Ectodermal cell (in vitro differentiated cells): ENCODE data around the gene CRAT.
A peak's percentile ranks its signal among the peaks of the same experiment; 100 is the strongest.

ENCODE experiments used
- H3K27ac ChIP-seq: 2 replicates; pipeline ENCODE4 v1.7.0; 2013; ENCODE audit warnings: mild to moderate bottlenecking, low read depth, low read length; ENCODE audit not compliant: insufficient read depth, poor library complexity, severe bottlenecking
- H3K27me3 ChIP-seq: 2 replicates; pipeline ENCODE4 v1.7.0; 2013; ENCODE audit warnings: mild to moderate bottlenecking, low read length; ENCODE audit not compliant: insufficient read depth, control insufficient read depth, poor library complexity, severe bottlenecking
- H3K36me3 ChIP-seq: one replicate; pipeline ENCODE4 v1.7.0; 2013; ENCODE audit warnings: low read length; ENCODE audit not compliant: control insufficient read depth, insufficient read depth
- H3K4me1 ChIP-seq: one replicate; pipeline ENCODE4 v1.7.0; 2013; ENCODE audit warnings: low read length; ENCODE audit not compliant: control insufficient read depth, insufficient read depth
- H3K4me3 ChIP-seq: 2 replicates; pipeline ENCODE4 v1.7.0; 2013; ENCODE audit warnings: low read depth, low read length, control low read depth; ENCODE audit not compliant: insufficient read depth
- H3K9me3 ChIP-seq: 2 replicates; pipeline ENCODE4 v1.7.0; 2013; ENCODE audit warnings: mild to moderate bottlenecking, low read length, moderate library complexity; ENCODE audit not compliant: control insufficient read depth
- WGBS, 2 experiments: methylation state at CpG; one replicate each; pipeline ENCODE4 v1.1.7; 2013; ENCODE audit warnings: missing lambda C conversion rate in 2 of 2; 5-methylcytosine and 5-hydroxymethylcytosine counted together

Gene CRAT

DNA sequence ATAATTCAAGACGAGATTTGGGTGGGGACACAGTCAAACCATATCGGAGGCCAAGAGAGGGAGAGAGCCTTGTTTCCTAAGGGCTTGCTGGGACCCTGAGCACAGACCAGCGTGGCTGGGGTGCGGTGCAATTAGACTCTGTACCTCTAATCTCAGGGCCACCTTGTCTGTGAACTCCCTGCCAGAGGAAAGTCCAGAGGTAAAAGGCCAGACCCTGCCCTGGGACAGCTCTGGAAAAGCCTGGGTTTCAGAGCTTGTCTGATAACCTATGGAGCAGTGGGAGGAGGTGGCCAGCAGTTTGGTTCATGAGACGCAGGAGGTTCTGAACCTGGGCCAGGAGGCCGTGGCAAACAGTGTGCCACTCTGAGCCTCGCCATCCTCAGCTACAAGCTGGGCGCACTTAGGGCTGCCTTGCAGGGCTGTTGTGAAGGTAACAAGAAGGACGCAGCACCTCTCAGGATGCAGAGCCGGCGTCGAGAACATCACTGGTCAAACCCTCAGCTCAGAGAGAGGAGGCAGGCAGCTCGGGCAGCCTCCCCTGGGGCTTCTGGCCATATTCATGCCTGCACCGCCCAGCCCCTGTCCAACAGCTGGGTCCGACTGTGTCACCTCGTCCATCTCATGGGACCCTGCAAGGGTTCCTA is 34.5 kb downstream of the CRAT start:
- WGBS, 2 experiments = 92 to 95% methylated on average over 16 of the region's 16 CpGs
- Histone ChIP-seq H3K4me3 (no peak overlapping the region), H3K4me1 (peaks cover 16% of the 10 kb centered on the region), H3K27me3 (no peaks in the 10 kb centered on the region), H3K36me3 (no peaks in the 10 kb centered on the region), H3K9me3 (no peaks in the 10 kb centered on the region), H3K27ac (no peak overlapping the region)

DNA sequence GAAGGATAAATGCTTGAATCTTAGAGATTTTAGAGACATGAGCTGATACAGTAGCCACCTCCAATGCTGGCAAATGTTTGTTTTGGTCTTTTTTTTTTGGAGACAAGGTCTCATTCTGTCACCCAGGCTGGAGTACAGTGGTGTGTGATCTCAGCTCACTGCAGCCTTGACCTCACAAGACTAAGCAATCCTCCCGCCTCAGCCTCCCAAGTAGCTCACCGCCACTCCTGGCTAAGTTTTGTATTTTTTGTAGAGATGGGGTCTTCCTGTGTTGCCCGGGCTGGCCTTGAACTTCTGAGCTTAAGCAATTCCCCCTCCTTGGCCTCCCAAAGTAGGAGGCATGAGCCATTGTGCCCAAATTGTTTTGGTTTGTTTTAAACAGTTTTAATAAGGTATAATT is 36.5 kb downstream of the CRAT start:
- Histone ChIP-seq H3K27me3 (no peaks in the 10 kb centered on the region), H3K9me3 (no peaks in the 10 kb centered on the region), H3K27ac (no peak overlapping the region), H3K4me1 (peaks cover 17% of the 10 kb centered on the region), H3K36me3 (no peaks in the 10 kb centered on the region), H3K4me3 (no peak overlapping the region)
- 93 to 95% methylated on average over 3 of the region's 3 CpGs for WGBS, 2 experiments

DNA sequence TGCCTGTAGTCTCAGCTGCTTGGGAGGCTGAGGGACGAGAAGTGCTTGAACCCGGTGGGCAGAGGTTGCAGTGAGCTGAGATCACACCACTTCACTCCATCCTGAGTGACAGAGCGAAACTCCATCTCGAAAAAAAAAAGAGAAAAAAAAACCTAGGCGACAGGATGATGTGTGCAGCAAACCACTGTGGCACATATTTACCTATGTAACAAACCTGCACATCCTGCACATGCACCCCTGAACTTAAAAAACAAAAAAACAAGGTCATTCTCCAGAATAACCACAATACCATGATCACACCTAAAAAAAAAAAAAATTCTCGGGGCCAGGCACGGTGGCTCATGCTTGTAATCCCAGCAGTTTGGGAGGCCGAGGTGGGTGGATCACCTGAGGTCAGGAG is 37.2 kb downstream of the CRAT start:
- Histone ChIP-seq H3K4me1 (peaks cover 17% of the 10 kb centered on the region), H3K27me3 (no peaks in the 10 kb centered on the region), H3K36me3 (no peaks in the 10 kb centered on the region), H3K4me3 (no peak overlapping the region), H3K9me3 (no peaks in the 10 kb centered on the region), H3K27ac (no peak overlapping the region)
- 89 to 91% methylated on average over 8 of the region's 8 CpGs for WGBS, 2 experiments

DNA sequence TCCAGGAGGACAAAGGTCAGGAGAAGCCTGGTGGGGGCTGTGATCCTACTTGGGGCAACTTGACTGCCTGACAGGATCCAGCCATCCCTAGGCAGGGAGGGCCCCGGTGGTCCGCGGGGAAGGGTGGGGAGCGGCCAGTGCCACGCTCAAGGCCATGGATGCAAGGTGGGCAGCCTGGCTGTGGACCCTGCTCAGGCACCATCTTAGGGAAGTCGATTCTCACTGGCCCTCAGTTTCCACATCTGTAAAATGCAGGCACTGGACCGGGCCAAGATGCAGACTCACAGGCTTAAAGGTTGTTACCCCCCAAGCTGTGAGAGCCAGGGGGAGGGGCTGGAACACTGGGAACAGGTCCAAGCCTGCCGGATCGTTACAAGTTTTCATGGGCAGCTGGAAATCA is 38.4 kb downstream of the CRAT start:
- peaks cover 17% of the 10 kb centered on the region for H3K4me1 ChIP-seq
- 79 to 83% methylated on average over 8 to 9 of the region's 9 CpGs for WGBS, 2 experiments
- no peak overlapping the region for H3K27ac ChIP-seq
- H3K9me3 ChIP-seq = no peaks in the 10 kb centered on the region
- no peak overlapping the region for H3K4me3 ChIP-seq
- H3K27me3 ChIP-seq = no peaks in the 10 kb centered on the region
- H3K36me3 ChIP-seq = peaks cover 3% of the 10 kb centered on the region

DNA sequence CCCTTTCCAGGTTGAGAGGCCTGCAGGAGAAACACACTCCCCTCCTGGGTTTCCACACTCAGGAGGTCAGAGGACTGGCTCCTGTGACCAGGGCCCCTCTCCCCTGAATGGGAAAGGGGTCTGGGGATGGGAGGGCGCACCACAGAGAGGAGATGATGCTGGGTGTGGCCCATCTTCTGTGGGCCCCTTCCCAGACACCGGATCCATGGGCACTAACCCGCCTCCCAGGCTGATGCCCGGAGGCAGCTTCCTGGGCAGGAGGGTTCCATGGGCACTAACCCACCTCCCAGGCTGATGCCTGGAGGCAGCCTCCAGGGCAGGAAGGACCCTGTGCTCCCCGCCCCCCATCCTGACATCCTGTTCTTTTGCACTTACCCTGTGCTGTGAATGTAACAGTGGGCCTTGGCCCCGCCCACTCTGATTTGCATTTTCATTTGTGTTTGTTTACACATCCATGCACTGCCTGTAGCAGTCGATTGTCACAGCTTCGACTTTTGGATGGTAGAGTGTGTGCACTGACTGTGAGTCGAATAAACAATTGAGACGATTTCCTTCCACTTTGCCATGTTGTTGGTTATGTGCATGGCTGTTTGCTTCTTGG is 39.0 kb downstream of the CRAT start:
- Histone ChIP-seq H3K27me3 (no peaks in the 10 kb centered on the region), H3K27ac (no peak overlapping the region), H3K9me3 (no peaks in the 10 kb centered on the region), H3K4me3 (no peak overlapping the region), H3K36me3 (peaks cover 4% of the 10 kb centered on the region), H3K4me1 (peaks cover 17% of the 10 kb centered on the region)
- 61 to 63% methylated on average over 10 of the region's 10 CpGs for WGBS, 2 experiments

DNA sequence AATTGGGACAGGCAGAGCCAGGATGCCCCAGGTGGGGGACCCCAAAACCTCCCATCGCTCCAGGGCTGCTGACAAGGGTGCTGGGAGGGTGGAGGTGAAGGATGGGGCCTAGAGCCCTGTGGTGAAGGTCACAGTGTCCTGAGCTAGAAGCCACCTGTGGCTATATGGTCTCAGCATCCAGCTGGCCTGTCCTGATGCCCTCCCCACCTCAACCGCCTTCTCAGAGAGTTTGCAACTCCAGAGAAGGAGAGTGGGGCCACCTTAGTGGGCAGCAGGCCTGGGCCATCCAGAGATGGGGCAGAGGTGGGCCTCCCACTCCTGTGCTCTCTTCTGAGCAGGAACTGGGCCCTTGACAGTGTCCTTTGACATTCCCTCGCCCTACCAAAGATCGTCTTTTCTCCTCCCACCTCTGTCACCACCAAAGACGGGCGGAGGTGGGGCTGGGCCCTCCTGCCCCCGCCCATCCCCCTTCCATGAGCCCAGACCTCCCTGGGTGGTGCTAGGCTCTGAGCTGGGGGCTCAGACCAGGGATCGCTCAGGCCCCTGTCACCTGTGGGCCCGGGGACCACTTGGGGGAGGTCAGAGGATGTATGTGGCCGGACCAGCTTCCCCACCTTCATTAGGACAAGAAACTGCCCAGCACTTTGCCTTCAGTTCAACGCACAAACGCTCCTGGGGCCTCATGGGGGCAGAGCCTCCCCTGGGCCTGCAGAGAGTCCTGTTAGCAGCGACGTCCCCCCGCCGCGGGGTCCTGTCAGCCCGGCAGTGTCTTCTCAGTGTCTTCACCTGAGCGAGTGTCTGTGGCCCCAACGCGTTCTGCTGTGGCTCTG is 39.7 kb downstream of the CRAT start:
- no peaks in the 10 kb centered on the region for H3K9me3 ChIP-seq
- WGBS, 2 experiments = 66 to 67% methylated on average over 21 of the region's 21 CpGs
- H3K36me3 ChIP-seq = peaks cover 4% of the 10 kb centered on the region
- H3K4me3 ChIP-seq = no peak overlapping the region
- H3K27ac ChIP-seq = peak overlapping the region; percentile 36
- H3K27me3 ChIP-seq = no peaks in the 10 kb centered on the region
- peaks cover 17% of the 10 kb centered on the region for H3K4me1 ChIP-seq

DNA sequence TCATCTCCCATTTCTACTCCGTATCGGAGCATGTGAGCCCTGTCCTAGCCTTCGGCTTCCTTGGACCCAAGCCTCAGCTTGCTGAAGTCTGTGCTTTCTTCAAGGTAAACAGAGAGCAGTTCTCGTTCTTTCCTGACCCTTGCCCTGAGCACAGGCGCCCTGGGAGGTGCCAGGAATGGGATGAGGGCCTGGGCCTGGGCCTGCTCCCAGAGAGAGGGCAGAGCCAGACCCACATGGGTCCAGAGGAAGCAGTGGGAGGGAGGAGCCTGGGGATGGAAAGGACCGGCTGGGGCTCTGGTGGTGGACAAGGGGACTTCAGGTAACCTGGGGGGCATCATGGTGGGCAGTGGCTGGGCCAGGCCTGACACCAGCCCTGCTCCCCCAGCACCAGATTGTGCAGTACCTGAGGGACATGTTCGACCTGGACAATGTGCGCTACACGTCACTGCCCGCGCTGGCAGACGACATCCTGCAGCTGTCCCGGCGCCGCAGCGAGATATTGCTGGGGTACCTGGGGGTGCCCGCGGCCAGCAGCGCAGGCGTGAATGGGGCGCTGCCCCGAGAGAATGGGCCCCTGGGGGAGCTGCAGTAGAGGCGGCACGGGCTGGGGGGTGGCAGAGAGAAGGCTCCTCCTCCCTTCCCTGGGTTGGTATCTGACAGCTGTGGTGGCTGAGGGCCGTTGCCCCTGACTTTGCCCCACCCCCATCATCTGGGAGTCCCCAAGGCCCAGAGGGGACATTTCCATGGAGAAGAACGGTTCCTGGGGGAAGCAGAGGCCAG is 40.5 kb downstream of the CRAT start:
- H3K4me3 ChIP-seq = no peak overlapping the region
- peaks cover 17% of the 10 kb centered on the region for H3K4me1 ChIP-seq
- H3K9me3 ChIP-seq = no peaks in the 10 kb centered on the region
- H3K36me3 ChIP-seq = peaks cover 4% of the 10 kb centered on the region
- H3K27me3 ChIP-seq = no peaks in the 10 kb centered on the region
- no peak overlapping the region for H3K27ac ChIP-seq
- WGBS, 2 experiments = 95% methylated on average over 26 of the region's 26 CpGs

DNA sequence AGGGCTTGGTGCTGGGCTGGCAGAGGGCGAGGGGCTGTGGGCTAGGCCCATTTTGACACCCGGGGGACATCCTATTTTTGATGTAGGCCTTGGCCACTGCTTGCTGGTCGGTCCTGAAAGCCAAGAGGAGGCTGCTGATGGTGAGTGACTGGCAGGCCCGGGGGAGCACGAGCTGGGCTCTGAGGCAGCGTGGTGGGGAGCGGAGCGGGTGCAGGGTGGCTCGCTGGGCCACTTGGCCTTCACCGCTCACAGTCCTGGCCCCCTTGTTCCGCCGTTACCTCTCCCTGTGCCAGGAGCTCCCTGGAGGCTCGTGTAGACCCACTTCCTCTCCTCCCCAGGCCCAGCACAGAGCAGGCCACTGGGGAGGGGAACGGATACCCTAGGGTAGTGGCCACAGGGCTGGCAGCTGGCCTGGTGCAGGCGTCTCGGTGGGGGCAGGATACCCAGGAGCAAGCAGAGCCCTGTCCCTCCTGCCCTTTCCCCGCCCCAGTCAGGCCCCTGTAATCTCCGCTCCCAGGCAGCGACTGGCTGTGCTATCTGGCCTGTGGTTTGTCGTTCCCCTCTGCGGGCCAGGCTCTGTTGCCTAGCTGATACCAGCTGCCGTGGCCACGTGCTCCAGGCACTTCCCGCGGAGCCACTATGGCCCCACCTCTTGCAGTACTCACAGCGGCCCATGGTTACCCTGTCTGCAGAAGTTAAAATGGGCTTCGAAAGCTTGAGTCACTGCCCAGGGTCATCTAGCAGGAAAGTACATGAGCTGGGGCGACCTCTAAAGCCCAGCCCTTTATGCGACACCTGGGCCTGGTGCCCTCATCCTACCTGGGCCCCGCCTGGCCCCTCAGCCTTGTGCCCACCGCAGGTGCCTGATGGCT is 41.4 kb downstream of the CRAT start:
- H3K4me3 ChIP-seq = no peak overlapping the region
- no peaks in the 10 kb centered on the region for H3K9me3 ChIP-seq
- H3K4me1 ChIP-seq = peaks cover 17% of the 10 kb centered on the region
- no peaks in the 10 kb centered on the region for H3K27me3 ChIP-seq
- 92% methylated on average over 31 of the region's 31 CpGs for whole genome bisulfite sequencing, 2 experiments
- H3K27ac ChIP-seq = no peak overlapping the region
- peaks cover 4% of the 10 kb centered on the region for H3K36me3 ChIP-seq

DNA sequence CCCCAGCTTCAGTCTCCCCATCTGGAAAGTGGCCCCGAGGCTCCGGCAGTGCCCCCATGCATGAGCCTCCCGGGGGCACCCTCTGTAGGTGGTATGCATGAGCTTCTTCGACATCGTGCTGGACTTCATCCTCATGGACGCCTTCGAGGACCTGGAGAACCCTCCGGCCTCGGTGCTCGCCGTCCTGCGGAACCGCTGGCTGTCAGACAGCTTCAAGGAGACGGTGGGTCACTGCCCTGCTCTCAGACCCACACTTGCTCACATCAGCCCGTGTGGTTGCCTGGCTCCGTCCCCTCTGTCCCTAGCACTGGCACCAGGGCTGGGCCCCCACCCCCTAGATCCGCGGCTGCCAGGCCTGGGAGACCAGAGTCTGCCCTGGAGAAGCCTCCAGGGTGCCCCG is 42.5 kb downstream of the CRAT start:
- no peaks in the 10 kb centered on the region for H3K27me3 ChIP-seq
- H3K9me3 ChIP-seq = no peaks in the 10 kb centered on the region
- no peak overlapping the region for H3K4me3 ChIP-seq
- 95% methylated on average over 19 of the region's 19 CpGs for WGBS, 2 experiments
- H3K36me3 ChIP-seq = peaks cover 4% of the 10 kb centered on the region
- H3K4me1 ChIP-seq = peaks cover 17% of the 10 kb centered on the region
- H3K27ac ChIP-seq = no peak overlapping the region
